GM18502 (cell line): ENCODE data around the gene SLC22A31.

Experiments
- ATAC-seq: cut with Tn5 transposase; IDR thresholded peaks from one replicate; pipeline ENCODE4 v1.9.1; 2021; ENCODE audit warnings: mild to moderate bottlenecking; ENCODE audit not compliant: unreplicated experiment, poor library complexity

The SLC22A31 gene

GRCh38 chr16:89217388-89218191 is 17.3 kb upstream of the SLC22A31 start, which contains the start of gene ZNF778:
ZNF778 (plus strand) TSS chr16:89217703; CDS start chr16:89221128, 3,425 bp downstream.
- ATAC-seq = peak; percentile 80

GRCh38 chr16:89217138-89217387 is 16.7 kb upstream of the SLC22A31 start:
- no peak for ATAC-seq

- ATAC-seq = peak; percentile 43
These were observed 16.2 kb upstream of the SLC22A31 start for GRCh38 chr16:89216315-89217137.

- no peak for ATAC-seq
These were observed 10.7 kb upstream of the SLC22A31 start for GRCh38 chr16:89210904-89211515.

GRCh38 chr16:89210165-89210903 is 10.0 kb upstream of the SLC22A31 start:
- ATAC-seq = no peak

GRCh38 chr16:89209522-89210044 is 9.2 kb upstream of the SLC22A31 start:
- no peak for ATAC-seq

- ATAC-seq = no peak
These were observed 7.7 kb upstream of the SLC22A31 start for GRCh38 chr16:89207993-89208392.

GRCh38 chr16:89202422-89203215 is 2.3 kb upstream of the SLC22A31 start:
- no peak for ATAC-seq

GRCh38 chr16:89201439-89202377 is 1.4 kb upstream of the SLC22A31 start:
- ATAC-seq = no peak

GRCh38 chr16:89200850-89201411 is 594 bp upstream of the SLC22A31 start:
- ATAC-seq = no peak

GRCh38 chr16:89199241-89200123 is 855 bp downstream of the SLC22A31 start:
- no peak for ATAC-seq

GRCh38 chr16:89198417-89199240 is 1.7 kb downstream of the SLC22A31 start:
- no peak for ATAC-seq

GRCh38 chr16:89197633-89198416 is 2.5 kb downstream of the SLC22A31 start:
- ATAC-seq = no peak

- ATAC-seq = no peak
These were observed 3.2 kb downstream of the SLC22A31 start for GRCh38 chr16:89197033-89197632.

GRCh38 chr16:89195521-89196171 is 4.7 kb downstream of the SLC22A31 start:
- no peak for ATAC-seq
